Measurements from ENCODE around the gene TMEM225B. TPM values are rescaled to one million over a fixed set of nuclear protein-coding genes. Genes with fewer than 3 reads are reported as not detected.

TMEM225B gene
- total RNA-seq, 1 experiment from 2014 or later, result not detected

- no peaks in the 10 kb centered on the region for H3K36me3 ChIP-seq (ENCODE audit: low read depth, low read length)
- POLR2A ChIA-PET (ENCODE audit: unreplicated experiment), result no interaction called here
- no peaks in the 10 kb centered on the region for H4K20me1 ChIP-seq (ENCODE audit: low read length)
- no peak overlapping the region for H3K4me3 ChIP-seq (ENCODE audit: low read length)
- peaks cover 8% of the 10 kb centered on the region; the same call in 1 of the 2 replicates for H3K27me3 ChIP-seq (ENCODE audit: low read length)
- H3K4me2 ChIP-seq (ENCODE audit: low read length), result no peak overlapping the region
- TF ChIP-seq CTCF (conservative IDR thresholded peaks at IDR 0.05; ENCODE audit: low read depth, low read length), result no peak
- TF ChIP-seq EZH2phosphoT487 (IDR thresholded peaks at IDR 0.05; ENCODE audit: borderline replicate concordance, low read length), result no peak
- no peak for TF ChIP-seq EZH2 (IDR thresholded peaks at IDR 0.05; ENCODE audit: low read length, unreplicated experiment)
- no peak for DNase-seq
- no peaks in the 10 kb centered on the region for H3F3A ChIP-seq (ENCODE audit: low read length, unreplicated experiment)
- no peaks in the 10 kb centered on the region for H3K9me3 ChIP-seq (ENCODE audit: low read length)
- H3K9ac ChIP-seq (ENCODE audit: low read length), result no peak overlapping the region
- no peaks in the 10 kb centered on the region for H3K4me1 ChIP-seq (ENCODE audit: insufficient read depth, low read length)
- H3K27ac ChIP-seq (ENCODE audit: low read length), result no peak overlapping the region
- CTCF ChIA-PET, result no interaction called here
- no TSS peak for BruUV-seq (replicated peaks)
- ATAC-seq, result no peak
- H2AFZ ChIP-seq (ENCODE audit: low read length), result no peak overlapping the region
- no peaks in the 10 kb centered on the region for H3K9me2 ChIP-seq (replicated peaks; ENCODE audit: low read length)
- no peaks in the 10 kb centered on the region for H3K79me2 ChIP-seq (ENCODE audit: low read length)
- intact Hi-C loops (cut with micrococcal nuclease), result no loop called here
These were observed 7.5 kb downstream of the TMEM225B start for GRCh38 chr7:99605527-99605926.

GRCh38 chr7:99606531-99606930, 8.5 kb downstream of the TMEM225B start:
- no peaks in the 10 kb centered on the region for H3K79me2 ChIP-seq (ENCODE audit: low read length)
- no peaks in the 10 kb centered on the region for H3K4me1 ChIP-seq (ENCODE audit: insufficient read depth, low read length)
- H3K27ac ChIP-seq (ENCODE audit: low read length), result no peak overlapping the region
- ChIA-PET CTCF (no interaction called here), POLR2A (ENCODE audit: unreplicated experiment) (no interaction called here)
- H2AFZ ChIP-seq (ENCODE audit: low read length), result no peak overlapping the region
- H3K27me3 ChIP-seq (ENCODE audit: low read length), result peaks cover 10% of the 10 kb centered on the region; the same call in 1 of the 2 replicates
- H3K4me2 ChIP-seq (ENCODE audit: low read length), result no peak overlapping the region
- H3K4me3 ChIP-seq (ENCODE audit: low read length), result no peak overlapping the region
- TF ChIP-seq EZH2phosphoT487 (IDR thresholded peaks at IDR 0.05; ENCODE audit: borderline replicate concordance, low read length), result no peak
- TF ChIP-seq EZH2 (IDR thresholded peaks at IDR 0.05; ENCODE audit: low read length, unreplicated experiment), result no peak
- TF ChIP-seq CTCF (conservative IDR thresholded peaks at IDR 0.05; ENCODE audit: low read depth, low read length), result no peak
- H3K9ac ChIP-seq (ENCODE audit: low read length), result no peak overlapping the region
- no peaks in the 10 kb centered on the region for H3K9me2 ChIP-seq (replicated peaks; ENCODE audit: low read length)
- H3K36me3 ChIP-seq (ENCODE audit: low read depth, low read length), result no peaks in the 10 kb centered on the region
- no peak for ATAC-seq
- H4K20me1 ChIP-seq (ENCODE audit: low read length), result no peaks in the 10 kb centered on the region
- H3F3A ChIP-seq (ENCODE audit: low read length, unreplicated experiment), result no peaks in the 10 kb centered on the region
- DNase-seq, result no peak
- intact Hi-C loops (cut with micrococcal nuclease), result no loop called here
- H3K9me3 ChIP-seq (ENCODE audit: low read length), result no peaks in the 10 kb centered on the region
- BruUV-seq (replicated peaks), result no TSS peak

DNA sequence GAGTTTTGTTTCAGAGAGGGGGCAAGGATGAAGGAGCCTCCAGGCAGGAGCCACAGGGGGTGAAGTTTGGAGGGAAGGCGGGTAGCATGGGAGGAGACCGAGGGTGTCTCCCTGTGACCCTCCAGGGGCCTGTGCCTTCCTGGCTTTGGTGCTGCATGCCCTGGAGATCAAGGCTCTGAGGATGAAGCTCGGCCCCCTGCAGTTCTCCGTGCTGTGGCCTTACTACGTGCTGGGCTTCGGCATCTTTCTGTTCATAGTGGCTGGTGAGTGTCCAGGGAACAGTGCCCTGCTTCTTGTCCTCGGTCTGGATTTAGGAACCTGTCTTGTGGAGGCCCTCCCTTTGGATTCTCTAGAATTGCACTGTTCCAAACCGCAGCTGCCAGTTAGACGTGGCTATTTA, 9.5 kb downstream of the TMEM225B start:
- Histone ChIP-seq H3K4me2 (ENCODE audit: low read length) (no peak overlapping the region), H3K4me1 (ENCODE audit: insufficient read depth, low read length) (no peaks in the 10 kb centered on the region), H3K79me2 (ENCODE audit: low read length) (no peaks in the 10 kb centered on the region), H2AFZ (ENCODE audit: low read length) (no peak overlapping the region), H3K4me3 (ENCODE audit: low read length) (no peak overlapping the region), H3K36me3 (ENCODE audit: low read depth, low read length) (no peaks in the 10 kb centered on the region), H3K9me2 (replicated peaks; ENCODE audit: low read length) (no peaks in the 10 kb centered on the region), H3K9ac (ENCODE audit: low read length) (no peak overlapping the region), H4K20me1 (ENCODE audit: low read length) (no peaks in the 10 kb centered on the region), H3K27ac (ENCODE audit: low read length) (no peak overlapping the region), H3F3A (ENCODE audit: low read length, unreplicated experiment) (no peaks in the 10 kb centered on the region), H3K27me3 (ENCODE audit: low read length) (peaks cover 10% of the 10 kb centered on the region; the same call in 1 of the 2 replicates), H3K9me3 (ENCODE audit: low read length) (no peaks in the 10 kb centered on the region)
- no peak for TF ChIP-seq EZH2phosphoT487 (IDR thresholded peaks at IDR 0.05; ENCODE audit: borderline replicate concordance, low read length)
- no peak for TF ChIP-seq CTCF (conservative IDR thresholded peaks at IDR 0.05; ENCODE audit: low read depth, low read length)
- no peak for TF ChIP-seq EZH2 (IDR thresholded peaks at IDR 0.05; ENCODE audit: low read length, unreplicated experiment)
- no TSS peak for BruUV-seq (replicated peaks)
- POLR2A ChIA-PET (ENCODE audit: unreplicated experiment), result no interaction called here
- intact Hi-C loops (cut with micrococcal nuclease), result no loop called here
- no peak for DNase-seq
- CTCF ChIA-PET, result no interaction called here
- ATAC-seq, result no peak

All from PC-3 (cell line).